Activated CD8-positive, alpha-beta T cell treated with anti-CD3 and anti-CD28 coated beads for 36 hours (primary cell): ENCODE measurements around the gene NUP155. TPM values are rescaled to one million over a fixed set of nuclear protein-coding genes. Genes with fewer than 3 reads are reported as not detected.

Experiments used
- ATAC-seq: fragments of 200-7000 bp; cut with Tn5 transposase; one replicate; pipeline ENCODE4 v1.10.0; 2021; ENCODE audit warnings: mild to moderate bottlenecking, moderate library complexity
- CTCF ChIA-PET: fragments of 350-600 bp; sonication (Branson Sonifier 250); formaldehyde crosslinking; loops from one replicate; lab custom pipeline; 2021; ENCODE audit warnings: antibody characterized with exemption; lab: Charles Lee
- POLR2A ChIA-PET: fragments of 350-600 bp; sonication (Branson Sonifier 250); formaldehyde crosslinking; loops from one replicate; lab custom pipeline; 2021; ENCODE audit warnings: antibody characterized with exemption; lab: Charles Lee
- DNase-seq: peaks from one replicate; pipeline ENCODE4 v3.0.0-alpha.2; 2020
- H3K27ac Mint-ChIP-seq: one replicate; pipeline ENCODE4 v1.8.0; 2021; ENCODE audit warnings: mild to moderate bottlenecking, mixed read lengths
- H3K27me3 Mint-ChIP-seq: one replicate; pipeline ENCODE4 v1.8.0; 2021; ENCODE audit warnings: mixed read lengths
- H3K36me3 Mint-ChIP-seq: one replicate; pipeline ENCODE4 v1.8.0; 2021; ENCODE audit warnings: low read depth, mixed read lengths
- H3K4me1 Mint-ChIP-seq: one replicate; pipeline ENCODE4 v1.8.0; 2021; ENCODE audit warnings: low read depth, mixed read lengths
- H3K4me3 Mint-ChIP-seq: one replicate; pipeline ENCODE4 v1.8.0; 2021; ENCODE audit warnings: mild to moderate bottlenecking, moderate library complexity, mixed read lengths
- H3K9me3 Mint-ChIP-seq: one replicate; pipeline ENCODE4 v1.8.0; 2021; ENCODE audit warnings: mixed read lengths
- intact Hi-C: fragments of 100-400 bp; cut with micrococcal nuclease; formaldehyde crosslinking; loops from one replicate; pipeline ENCODE4 v1.10.0; 2022
- total RNA-seq, 2 experiments: library from RNA; stranded (reverse); gene quantifications; one replicate each; pipeline ENCODE4 v1.2.3, GENCODE V29; 2021
- TF ChIP-seq, protein P1 (sequence below): fragments of 200-600 bp; IDR thresholded peaks from one replicate; pipeline ENCODE4 v1.8.0; 2022; ENCODE audit warnings: antibody characterized with exemption, mild to moderate bottlenecking

NUP155 gene
- total RNA-seq, 2 experiments from 2014 or later: 89.9 to 92.7 TPM

GRCh38 chr5:37254581-37254980, 116.3 kb downstream of the NUP155 start:
- Mint-ChIP-seq H3K4me1 (peaks cover 2% of the 10 kb centered on the region), H3K4me3 (no peak overlapping the region), H3K27ac (no peak overlapping the region), H3K9me3 (peaks cover 6% of the 10 kb centered on the region), H3K36me3 (no peaks in the 10 kb centered on the region), H3K27me3 (no peaks in the 10 kb centered on the region)
- ChIA-PET CTCF (no interaction called here), POLR2A (no interaction called here)
- intact Hi-C loops: no loop called here
- DNase-seq: no peak
- ATAC-seq: no peak
- TF ChIP-seq, protein P1, sequence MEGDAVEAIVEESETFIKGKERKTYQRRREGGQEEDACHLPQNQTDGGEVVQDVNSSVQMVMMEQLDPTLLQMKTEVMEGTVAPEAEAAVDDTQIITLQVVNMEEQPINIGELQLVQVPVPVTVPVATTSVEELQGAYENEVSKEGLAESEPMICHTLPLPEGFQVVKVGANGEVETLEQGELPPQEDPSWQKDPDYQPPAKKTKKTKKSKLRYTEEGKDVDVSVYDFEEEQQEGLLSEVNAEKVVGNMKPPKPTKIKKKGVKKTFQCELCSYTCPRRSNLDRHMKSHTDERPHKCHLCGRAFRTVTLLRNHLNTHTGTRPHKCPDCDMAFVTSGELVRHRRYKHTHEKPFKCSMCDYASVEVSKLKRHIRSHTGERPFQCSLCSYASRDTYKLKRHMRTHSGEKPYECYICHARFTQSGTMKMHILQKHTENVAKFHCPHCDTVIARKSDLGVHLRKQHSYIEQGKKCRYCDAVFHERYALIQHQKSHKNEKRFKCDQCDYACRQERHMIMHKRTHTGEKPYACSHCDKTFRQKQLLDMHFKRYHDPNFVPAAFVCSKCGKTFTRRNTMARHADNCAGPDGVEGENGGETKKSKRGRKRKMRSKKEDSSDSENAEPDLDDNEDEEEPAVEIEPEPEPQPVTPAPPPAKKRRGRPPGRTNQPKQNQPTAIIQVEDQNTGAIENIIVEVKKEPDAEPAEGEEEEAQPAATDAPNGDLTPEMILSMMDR: no peak

GRCh38 chr5:37251665-37252064, 119.2 kb downstream of the NUP155 start:
- DNase-seq (no peak), ATAC-seq (no peak)
- POLR2A ChIA-PET: no interaction called here
- Mint-ChIP-seq H3K36me3 (no peaks in the 10 kb centered on the region), H3K4me3 (no peak overlapping the region), H3K27me3 (no peaks in the 10 kb centered on the region), H3K27ac (no peak overlapping the region), H3K4me1 (peaks cover 11% of the 10 kb centered on the region), H3K9me3 (peaks cover 4% of the 10 kb centered on the region)
- TF ChIP-seq, protein P1: no peak
- intact Hi-C loops: no loop called here
- CTCF ChIA-PET: no interaction called here

DNA sequence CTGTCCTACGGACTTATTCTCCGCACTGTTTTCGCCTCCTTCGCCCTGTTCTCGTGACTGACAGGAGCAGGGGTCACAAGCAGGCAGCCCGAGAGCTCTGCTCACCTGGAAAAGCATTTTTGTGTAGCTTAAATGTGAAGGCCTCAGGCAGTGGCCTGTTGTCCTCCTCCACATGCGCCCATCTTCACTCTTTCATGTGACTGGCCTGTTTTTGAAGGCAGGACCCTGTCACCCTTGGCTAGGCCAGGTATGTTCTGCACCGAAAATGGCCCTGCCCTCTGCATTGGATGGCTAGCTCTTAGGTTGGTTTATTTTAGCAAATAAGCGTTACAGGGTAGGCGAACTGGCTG, 121.1 kb downstream of the NUP155 start:
- POLR2A ChIA-PET: interaction anchor here (1.1 kb wide), 1 partner anchor 121 kb away, joined by 3 read pairs; the partner anchor contains the start of gene NUP155
- TF ChIP-seq, protein P1: no peak
- CTCF ChIA-PET: no interaction called here
- ATAC-seq (no peak), DNase-seq (no peak)
- peaks cover 4% of the 10 kb centered on the region for H3K9me3 Mint-ChIP-seq
- H3K27ac Mint-ChIP-seq: peak overlapping the region; percentile 68
- intact Hi-C loops: no loop called here
- H3K4me1 Mint-ChIP-seq: peaks cover 13% of the 10 kb centered on the region
- peak overlapping the region; percentile 77 for H3K4me3 Mint-ChIP-seq
- H3K27me3 Mint-ChIP-seq: no peaks in the 10 kb centered on the region
- no peaks in the 10 kb centered on the region for H3K36me3 Mint-ChIP-seq

GRCh38 chr5:37248970-37249814, 121.7 kb downstream of the NUP155 start, which contains the start of gene CPLANE1:
Gene CPLANE1 (minus strand): TSS chr5:37249376. CDS start chr5:37247698, 1,678 bp downstream.
- DNase-seq (peak; percentile 59), ATAC-seq (peak; percentile 86)
- Mint-ChIP-seq H3K4me1 (peaks cover 13% of the 10 kb centered on the region), H3K4me3 (peak within 1 kb of the TSS; percentile 77), H3K27me3 (no peaks in the 10 kb centered on the region), H3K36me3 (no peaks in the 10 kb centered on the region), H3K9me3 (no peaks in the 10 kb centered on the region), H3K27ac (peak within 1 kb of the TSS; percentile 68)
- TF ChIP-seq, protein P1: no peak
- ChIA-PET CTCF (interaction anchor here (0.9 to 1.2 kb wide), 2 partner anchors 11 to 475 kb away, joined by 3 read pairs; no protein-coding TSS in a partner anchor), POLR2A (interaction anchor here (0.9 to 1.2 kb wide), 3 partner anchors 9 to 137 kb away, joined by 3 read pairs; partner anchors contain the start of gene NUP155)
- intact Hi-C loops: no loop called here

DNA sequence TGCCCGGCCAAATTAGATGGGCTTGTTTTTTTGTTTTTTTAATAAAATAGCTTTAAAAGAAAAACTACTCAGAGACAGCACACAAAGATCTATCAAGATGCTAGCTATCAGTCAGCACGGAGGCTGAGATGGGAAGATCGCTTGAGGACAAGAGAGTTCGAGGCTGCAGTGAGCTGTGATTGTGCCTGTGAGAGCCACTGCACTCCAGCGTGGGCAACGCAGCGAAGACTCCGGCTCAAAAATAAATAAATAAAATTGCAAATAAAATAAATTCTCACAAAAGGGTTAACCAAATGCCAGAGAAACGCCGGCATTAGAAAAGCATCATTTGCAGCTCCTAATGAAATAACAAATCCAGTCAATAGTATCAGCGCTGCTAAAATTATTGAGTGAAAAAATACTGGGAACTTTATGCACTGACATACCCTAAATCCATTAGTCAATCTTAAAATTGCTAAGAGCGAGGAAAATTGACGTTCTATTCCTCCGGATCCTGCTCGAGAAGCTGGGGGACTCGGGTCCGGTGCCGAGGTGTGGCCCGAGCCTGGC, 122.4 kb downstream of the NUP155 start:
- ChIA-PET CTCF (interaction anchor here (0.9 to 1.2 kb wide), 2 partner anchors 11 to 475 kb away, joined by 3 read pairs; no protein-coding TSS in a partner anchor), POLR2A (interaction anchor here (0.9 to 1.2 kb wide), 2 partner anchors 8 to 137 kb away, joined by 3 read pairs; no protein-coding TSS in a partner anchor)
- no peaks in the 10 kb centered on the region for H3K9me3 Mint-ChIP-seq
- intact Hi-C loops: no loop called here
- peak; percentile 30 for DNase-seq
- TF ChIP-seq, protein P1: no peak
- peak overlapping the region; percentile 77 for H3K4me3 Mint-ChIP-seq
- no peaks in the 10 kb centered on the region for H3K36me3 Mint-ChIP-seq
- no peak for ATAC-seq
- H3K27me3 Mint-ChIP-seq: no peaks in the 10 kb centered on the region
- peaks cover 13% of the 10 kb centered on the region for H3K4me1 Mint-ChIP-seq
- peak overlapping the region; percentile 63 for H3K27ac Mint-ChIP-seq
